DND-41 (cell line): Measurements from ENCODE around the gene YEATS4.

Experiments
- ATAC-seq: fragments of 200-7000 bp; cut with Tn5 transposase; 3 replicates; pipeline ENCODE4 v1.9.1; 2021; ENCODE audit warnings: low read depth; ENCODE audit not compliant: insufficient read depth
- DNase-seq: peaks from one replicate; pipeline ENCODE4 v3.0.0-alpha.2; 2020
- H2AFZ ChIP-seq: 2 replicates; pipeline ENCODE4 v1.6.0; 2012; ENCODE audit warnings: low read depth, low read length
- H3K27ac ChIP-seq: 2 replicates; pipeline ENCODE4 v1.5.1; 2012; ENCODE audit warnings: low read length, inconsistent platforms
- H3K27me3 ChIP-seq: fragments of 200-600 bp; sonication (generic); 2 replicates; pipeline ENCODE4 v1.6.0; 2012; ENCODE audit warnings: low read length, mild to moderate bottlenecking, inconsistent platforms; ENCODE audit not compliant: insufficient read depth, poor library complexity
- H3K36me3 ChIP-seq: 2 replicates; pipeline ENCODE4 v1.5.1; 2012; ENCODE audit warnings: low read length, inconsistent platforms; ENCODE audit not compliant: insufficient read depth
- H3K4me1 ChIP-seq: 2 replicates; pipeline ENCODE4 v1.5.1; 2012; ENCODE audit warnings: mild to moderate bottlenecking, low read length; ENCODE audit not compliant: insufficient read depth
- H3K4me2 ChIP-seq: 2 replicates; pipeline ENCODE4 v1.6.0; 2012; ENCODE audit warnings: mild to moderate bottlenecking, moderate library complexity, low read length, inconsistent platforms; ENCODE audit not compliant: insufficient read depth
- H3K4me3 ChIP-seq, 2 experiments: fragments of 200-600 bp in 1 of 2; shearing (Covaris generic) in 1 of 2; 2 replicates each; pipeline ENCODE4 v1.5.1; 2012 to 2016; ENCODE audit warnings: inconsistent platforms in 2 of 2, low read length in 2 of 2, mild to moderate bottlenecking in 2 of 2, low read depth in 1 of 2, moderate library complexity in 1 of 2
- H3K79me2 ChIP-seq: 2 replicates; pipeline ENCODE4 v1.6.0; 2012; ENCODE audit warnings: low read length, inconsistent platforms; ENCODE audit not compliant: insufficient read depth
- H3K9ac ChIP-seq: 2 replicates; pipeline ENCODE4 v1.6.0; 2012; ENCODE audit warnings: low read depth, mild to moderate bottlenecking, inconsistent platforms, low read length, moderate library complexity
- H3K9me3 ChIP-seq: 2 replicates; pipeline ENCODE4 v1.5.1; 2012; ENCODE audit warnings: low read length, moderate library complexity, mild to moderate bottlenecking, inconsistent platforms; ENCODE audit not compliant: insufficient read depth, severe bottlenecking
- H4K20me1 ChIP-seq: 2 replicates; pipeline ENCODE4 v1.6.0; 2012; ENCODE audit warnings: low read length; ENCODE audit not compliant: insufficient read depth
- EZH2 ChIP-seq: IDR thresholded peaks from 3 replicates; pipeline ENCODE4 v1.6.1; 2012; ENCODE audit warnings: borderline replicate concordance, low read depth, mild to moderate bottlenecking, moderate library complexity, low read length, inconsistent platforms; ENCODE audit not compliant: severe bottlenecking
- TF ChIP-seq, protein P1 (sequence below): IDR thresholded peaks from 2 replicates; pipeline ENCODE4 v1.5.1; 2012; ENCODE audit warnings: borderline replicate concordance, low read length, moderate library complexity, mild to moderate bottlenecking; ENCODE audit not compliant: poor library complexity, severe bottlenecking; ENCODE audit errors: extremely low read depth

YEATS4 gene

DNA sequence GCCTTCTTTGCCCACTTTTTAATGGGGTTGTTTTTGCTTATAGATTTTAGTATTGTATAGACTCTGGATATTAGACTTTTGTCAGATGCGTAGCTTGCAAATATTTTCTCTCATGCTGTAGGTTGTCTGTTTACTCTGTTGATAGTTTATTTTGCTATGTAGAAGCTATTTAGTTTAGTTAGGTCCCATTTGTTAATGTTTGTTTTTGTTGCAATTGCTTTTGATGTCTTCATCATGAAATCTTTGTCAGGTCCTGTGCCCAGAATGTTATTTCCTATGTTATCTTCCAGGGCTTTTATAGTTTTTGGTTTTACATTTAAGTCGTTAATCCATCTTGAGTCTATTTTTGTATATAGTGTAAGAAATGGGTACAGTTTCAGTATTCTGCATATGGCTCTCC lies 41.3 kb upstream of the YEATS4 start:
- no peak overlapping the region for H2AFZ ChIP-seq
- no peaks in the 10 kb centered on the region for H3K36me3 ChIP-seq
- no peaks in the 10 kb centered on the region for H3K9me3 ChIP-seq
- no peaks in the 10 kb centered on the region for H3K4me1 ChIP-seq
- DNase-seq = no peak
- H4K20me1 ChIP-seq = no peaks in the 10 kb centered on the region
- no peak overlapping the region for H3K4me2 ChIP-seq
- ATAC-seq = no peak
- no peak overlapping the region for H3K9ac ChIP-seq
- no peaks in the 10 kb centered on the region for H3K27me3 ChIP-seq
- H3K79me2 ChIP-seq = no peaks in the 10 kb centered on the region
- no peak overlapping the region for H3K4me3 ChIP-seq
- H3K27ac ChIP-seq = no peak overlapping the region
- TF ChIP-seq EZH2 = no peak
- TF ChIP-seq, protein P1, sequence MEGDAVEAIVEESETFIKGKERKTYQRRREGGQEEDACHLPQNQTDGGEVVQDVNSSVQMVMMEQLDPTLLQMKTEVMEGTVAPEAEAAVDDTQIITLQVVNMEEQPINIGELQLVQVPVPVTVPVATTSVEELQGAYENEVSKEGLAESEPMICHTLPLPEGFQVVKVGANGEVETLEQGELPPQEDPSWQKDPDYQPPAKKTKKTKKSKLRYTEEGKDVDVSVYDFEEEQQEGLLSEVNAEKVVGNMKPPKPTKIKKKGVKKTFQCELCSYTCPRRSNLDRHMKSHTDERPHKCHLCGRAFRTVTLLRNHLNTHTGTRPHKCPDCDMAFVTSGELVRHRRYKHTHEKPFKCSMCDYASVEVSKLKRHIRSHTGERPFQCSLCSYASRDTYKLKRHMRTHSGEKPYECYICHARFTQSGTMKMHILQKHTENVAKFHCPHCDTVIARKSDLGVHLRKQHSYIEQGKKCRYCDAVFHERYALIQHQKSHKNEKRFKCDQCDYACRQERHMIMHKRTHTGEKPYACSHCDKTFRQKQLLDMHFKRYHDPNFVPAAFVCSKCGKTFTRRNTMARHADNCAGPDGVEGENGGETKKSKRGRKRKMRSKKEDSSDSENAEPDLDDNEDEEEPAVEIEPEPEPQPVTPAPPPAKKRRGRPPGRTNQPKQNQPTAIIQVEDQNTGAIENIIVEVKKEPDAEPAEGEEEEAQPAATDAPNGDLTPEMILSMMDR = no peak

DNA sequence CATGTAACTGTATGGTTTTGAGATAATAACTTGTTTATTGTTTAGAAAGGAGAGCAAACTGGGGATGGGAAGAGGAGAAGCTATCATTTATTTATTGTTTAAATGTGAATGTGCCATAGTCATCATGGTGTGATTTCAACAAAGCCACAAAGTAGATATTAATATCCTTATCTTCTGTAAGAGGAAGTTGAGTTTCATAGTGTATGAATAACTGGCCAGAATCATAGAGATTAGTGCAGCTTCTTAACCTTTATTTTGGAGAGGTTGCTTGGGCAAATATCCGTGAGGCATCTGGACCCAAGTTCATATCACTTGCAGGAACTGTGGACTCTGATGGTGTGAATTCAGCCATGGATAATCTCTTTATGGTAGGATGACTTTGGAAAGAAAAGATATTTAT lies 38.2 kb upstream of the YEATS4 start:
- Histone ChIP-seq H3K27me3 (no peaks in the 10 kb centered on the region), H4K20me1 (no peaks in the 10 kb centered on the region), H3K4me1 (no peaks in the 10 kb centered on the region), H3K27ac (no peak overlapping the region), H3K9me3 (no peaks in the 10 kb centered on the region), H3K79me2 (no peaks in the 10 kb centered on the region), H2AFZ (no peak overlapping the region), H3K9ac (no peak overlapping the region), H3K4me3 (no peak overlapping the region), H3K4me2 (no peak overlapping the region), H3K36me3 (no peaks in the 10 kb centered on the region)
- ATAC-seq = no peak
- DNase-seq = no peak
- TF ChIP-seq EZH2 = no peak
- TF ChIP-seq, protein P1 = no peak

DNA sequence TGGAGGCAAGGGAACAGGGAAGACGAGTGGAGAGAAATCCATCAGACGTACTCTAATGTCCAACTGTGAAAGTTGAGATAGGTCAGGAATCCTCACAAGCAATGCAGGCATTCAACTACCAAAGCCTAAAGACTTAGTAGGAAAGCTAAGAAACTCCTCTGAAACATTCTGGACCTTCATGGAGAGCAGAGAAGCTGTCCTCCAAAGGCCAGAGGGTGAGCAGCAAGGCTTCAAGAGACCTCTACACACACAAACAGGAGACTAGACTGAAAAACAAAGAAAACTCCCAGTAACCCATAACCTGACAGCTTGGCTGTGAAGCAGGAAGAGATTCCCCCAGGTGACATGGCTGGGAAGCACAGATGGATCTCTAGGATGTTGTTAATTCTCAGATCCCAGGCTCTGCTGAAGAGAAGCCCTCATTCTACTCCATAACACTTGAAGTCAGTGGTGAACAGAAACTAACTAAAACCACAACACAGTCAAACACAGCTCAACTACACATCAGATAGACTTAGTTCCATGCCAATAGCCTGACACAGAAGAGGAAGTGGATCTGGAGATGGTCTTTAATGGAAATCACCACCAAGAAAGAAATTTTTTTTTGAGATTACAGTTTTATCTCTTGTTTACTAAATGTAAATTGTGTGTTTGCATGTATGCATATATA lies 34.6 kb upstream of the YEATS4 start:
- no peak for TF ChIP-seq EZH2
- TF ChIP-seq, protein P1 = no peak
- no peak for DNase-seq

More for the DNA sequence above, 34.6 kb upstream of the YEATS4 start:
- Histone ChIP-seq H3K9me3 (no peaks in the 10 kb centered on the region), H3K4me1 (no peaks in the 10 kb centered on the region), H2AFZ (no peak overlapping the region), H3K79me2 (no peaks in the 10 kb centered on the region), H3K36me3 (no peaks in the 10 kb centered on the region), H3K27me3 (peaks cover 12% of the 10 kb centered on the region), H3K27ac (no peak overlapping the region), H3K4me2 (no peak overlapping the region), H4K20me1 (no peaks in the 10 kb centered on the region), H3K4me3 (no peak overlapping the region), H3K9ac (no peak overlapping the region)
- peak; percentile 79 for ATAC-seq
